Stimulated activated CD4-positive, alpha-beta T cell treated with anti-CD3 and anti-CD28 coated beads, Interleukin-15, amount 100 ng/mL, for 1 hour (primary cell): ENCODE data around the gene ZNF532.
"Not testable (repeated sequence)": the region's sequence is repeated elsewhere in the genome, so short reads cannot be mapped to it uniquely, and the experiment has no call there.

Experiments
- DNase-seq, 2 donors: peaks; one replicate each; pipeline ENCODE4 v3.0.0-alpha.2; 2020; ENCODE audit warnings: low read depth in 1 of 2, low spot score in 1 of 2

The ZNF532 gene

DNA sequence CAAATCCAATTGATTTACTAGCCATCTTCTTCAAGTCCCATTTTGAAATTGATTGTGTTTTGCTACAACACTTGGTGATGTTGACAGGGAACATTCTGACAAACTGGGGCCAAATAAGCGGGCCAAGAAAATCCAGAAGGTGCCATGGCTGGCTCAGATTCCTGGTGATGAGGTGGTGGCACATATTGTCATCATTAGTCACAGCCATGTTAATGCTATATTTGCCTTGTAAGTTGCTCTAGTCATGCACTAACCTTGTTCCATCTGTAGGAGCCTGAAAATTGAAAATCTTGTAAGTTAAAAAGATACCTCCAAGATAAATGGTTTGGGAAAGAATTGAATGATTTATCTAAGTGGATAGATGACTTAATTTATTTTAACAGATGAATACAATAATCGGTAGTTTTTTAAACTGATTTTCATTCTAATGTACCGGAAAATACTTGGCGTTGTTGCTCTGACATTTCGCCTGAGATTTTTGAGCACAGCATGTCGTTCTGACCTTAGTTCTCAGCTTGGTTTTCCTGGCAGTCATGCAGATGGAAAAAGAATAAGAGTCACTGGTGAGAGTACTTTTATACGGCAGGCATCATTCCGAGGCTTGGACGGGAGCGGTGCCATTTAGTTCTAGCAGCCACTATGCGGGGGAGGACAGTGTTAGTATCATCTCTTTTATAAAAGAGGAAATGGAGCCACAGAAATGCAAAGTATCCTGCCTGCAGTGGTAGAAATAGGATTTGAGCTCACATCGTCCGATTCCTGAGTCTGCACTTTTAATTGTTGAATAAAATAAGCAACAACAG is 133.9 kb downstream of the ZNF532 start:
- no peak for DNase-seq

DNA sequence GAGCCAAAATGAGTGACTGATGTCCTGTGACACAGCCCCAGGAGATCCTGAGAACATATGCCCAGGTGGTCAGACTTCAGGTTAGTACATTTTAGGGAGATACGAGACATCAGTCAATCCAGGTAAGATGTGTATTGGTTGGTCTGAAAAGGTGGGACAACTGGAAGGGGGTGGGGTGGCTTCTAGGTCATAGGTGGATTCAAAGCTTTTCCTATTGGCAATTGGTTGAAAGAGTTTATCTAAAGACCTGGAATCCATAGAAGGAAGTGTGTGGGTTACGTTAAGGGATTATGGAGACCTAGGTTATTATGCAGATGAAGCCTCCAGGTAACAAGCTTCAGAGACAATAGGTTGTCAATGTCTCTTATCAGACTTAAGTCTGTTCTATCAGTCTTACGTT is 136.5 kb downstream of the ZNF532 start:
- DNase-seq: no peak

DNA sequence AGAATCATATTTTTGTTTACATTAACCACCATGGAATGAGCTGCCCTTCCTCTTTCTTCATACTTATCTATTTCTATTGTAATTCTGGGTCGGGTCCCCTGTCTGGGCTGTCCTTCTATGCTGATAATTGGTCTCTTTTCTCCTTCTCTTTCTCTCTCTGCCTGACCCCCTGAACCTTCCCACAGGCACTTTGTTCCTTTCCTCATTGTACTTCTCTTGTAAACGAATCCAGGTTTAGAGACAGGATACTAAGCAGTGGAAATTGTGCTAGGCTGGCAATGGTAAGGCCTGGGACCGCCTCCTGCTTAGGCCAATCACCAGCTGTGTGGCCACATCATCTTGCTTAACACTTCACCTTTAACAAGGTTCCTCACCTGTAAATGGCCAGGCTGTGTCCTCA is 137.0 kb downstream of the ZNF532 start:
- no peak for DNase-seq

DNA sequence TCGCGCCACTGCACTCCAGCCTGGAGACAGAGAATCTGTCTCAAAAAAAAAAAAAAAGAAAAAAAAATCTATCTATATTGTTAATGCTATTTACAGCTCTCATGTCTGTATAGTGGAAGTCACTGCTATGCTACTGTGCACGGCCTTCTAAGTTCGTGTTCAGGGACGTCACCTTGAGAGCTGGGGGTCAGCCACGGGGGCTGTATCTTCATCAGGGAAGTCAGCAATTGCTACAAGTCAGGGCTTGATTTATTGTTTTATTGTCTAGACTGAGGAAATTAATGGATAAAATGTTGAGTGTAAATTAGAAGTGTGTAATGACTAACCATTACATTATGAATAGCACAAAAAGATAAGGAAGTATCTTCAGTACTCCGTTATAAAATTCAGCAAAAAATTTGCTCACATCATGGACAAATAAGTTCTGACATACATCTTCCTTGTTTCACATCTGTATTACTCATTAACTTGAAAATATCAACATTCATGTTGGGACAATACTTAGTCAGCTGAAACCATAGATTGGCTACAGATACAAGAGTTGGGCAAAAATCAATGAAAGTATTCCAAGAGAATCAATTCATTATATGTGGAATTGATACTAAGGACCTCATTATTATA is 138.4 kb downstream of the ZNF532 start:
- DNase-seq: no peak

DNA sequence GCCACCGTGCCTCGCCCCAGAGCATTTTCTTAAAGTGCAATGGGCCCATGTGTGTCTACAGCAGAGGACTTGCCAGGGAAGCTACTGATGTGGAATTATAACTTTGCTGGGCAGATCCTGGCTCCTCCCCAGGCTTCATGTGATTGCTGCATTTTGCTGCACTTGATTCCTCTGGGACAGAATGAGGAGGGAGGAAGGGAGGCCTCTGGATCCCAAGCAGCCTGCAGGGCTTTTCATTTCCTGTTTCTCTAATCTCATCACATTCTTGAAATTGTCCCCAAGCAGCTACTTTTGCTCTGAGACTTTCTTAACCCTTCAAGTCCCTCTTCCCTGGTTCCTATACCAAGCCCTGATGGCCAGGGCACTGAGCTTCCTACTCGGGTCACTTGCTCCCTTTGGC is 140.6 kb downstream of the ZNF532 start:
- DNase-seq: no peak

DNA sequence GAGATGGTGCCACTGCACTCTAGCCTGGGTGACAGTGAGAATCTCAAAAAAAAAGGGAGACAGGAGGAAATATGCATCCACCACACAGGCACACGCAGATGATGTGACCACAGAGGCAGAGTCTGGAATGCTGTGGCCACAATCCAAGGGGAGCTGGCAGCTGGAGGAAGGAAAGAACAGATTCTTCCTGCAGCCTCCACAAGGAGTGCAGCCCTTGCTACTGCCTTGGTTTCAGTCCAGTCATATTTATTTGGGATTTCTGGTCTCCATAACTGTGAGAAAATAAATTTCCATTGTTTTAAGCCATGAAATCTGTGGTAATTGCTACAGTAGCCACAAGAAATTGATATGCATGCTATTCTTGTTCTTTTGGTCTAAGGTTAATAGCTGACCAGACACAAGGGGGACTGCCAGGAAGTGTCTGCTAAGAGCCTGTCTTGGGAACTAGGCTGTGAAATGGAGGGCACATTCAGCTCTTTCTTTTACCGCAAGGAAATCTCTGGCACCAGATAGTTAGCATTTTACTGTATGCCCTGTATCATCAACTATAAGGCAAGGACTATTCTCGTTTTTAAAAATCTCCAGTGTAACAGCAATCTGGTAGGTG is 141.9 kb downstream of the ZNF532 start:
- DNase-seq: no peak

DNA sequence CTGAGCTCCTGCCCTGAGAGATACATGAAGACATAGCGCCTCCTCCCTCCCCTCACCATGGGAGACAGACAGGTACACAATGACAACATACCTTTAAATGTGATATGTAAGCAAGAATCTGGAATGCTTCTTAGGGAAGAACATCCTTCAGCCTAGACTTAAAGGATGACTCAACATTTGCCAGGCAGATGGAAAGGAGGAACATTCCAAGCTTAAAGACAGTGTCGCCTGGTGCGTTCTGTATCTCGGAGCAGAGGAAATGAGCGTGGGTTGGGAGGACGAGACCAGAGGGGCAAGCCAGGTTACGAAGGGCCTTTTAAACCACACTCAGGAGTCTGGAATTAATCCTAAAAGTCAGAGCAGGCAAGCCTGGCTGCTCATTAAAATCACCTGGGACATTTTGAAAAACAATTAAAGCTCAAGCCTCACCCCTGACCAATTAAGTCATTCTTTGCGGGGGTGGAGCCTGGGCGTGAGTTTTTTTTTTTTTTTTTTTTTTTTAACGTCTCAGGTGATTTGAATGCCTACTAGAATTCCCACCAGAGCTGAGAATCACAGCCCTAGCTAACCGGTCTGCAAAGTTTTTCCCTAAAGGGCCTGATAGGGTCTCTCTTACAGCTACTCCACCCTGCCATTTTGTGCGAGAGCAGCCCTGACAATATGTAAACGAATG is 143.8 kb downstream of the ZNF532 start:
- DNase-seq: no peak

DNA sequence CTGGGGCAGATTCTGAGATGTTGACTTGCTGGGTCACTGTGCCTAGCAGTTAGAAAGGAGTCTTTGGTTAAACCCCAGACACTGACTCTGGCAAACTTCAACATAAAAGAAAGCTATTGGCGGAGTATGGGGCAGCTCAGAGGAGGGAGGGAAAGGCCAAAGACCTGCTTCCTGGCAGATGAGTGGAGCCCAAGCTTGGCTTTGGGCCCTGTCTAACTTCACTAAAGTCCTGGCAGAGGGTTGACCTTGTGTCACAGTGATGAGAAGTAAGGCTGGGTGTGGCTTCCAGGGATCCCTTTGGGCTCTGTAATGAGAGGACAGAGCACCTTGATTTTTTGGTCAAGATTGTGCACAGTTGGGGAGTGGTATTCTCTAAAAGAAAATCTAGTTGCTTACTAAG is 145.2 kb downstream of the ZNF532 start:
- no peak for DNase-seq

DNA sequence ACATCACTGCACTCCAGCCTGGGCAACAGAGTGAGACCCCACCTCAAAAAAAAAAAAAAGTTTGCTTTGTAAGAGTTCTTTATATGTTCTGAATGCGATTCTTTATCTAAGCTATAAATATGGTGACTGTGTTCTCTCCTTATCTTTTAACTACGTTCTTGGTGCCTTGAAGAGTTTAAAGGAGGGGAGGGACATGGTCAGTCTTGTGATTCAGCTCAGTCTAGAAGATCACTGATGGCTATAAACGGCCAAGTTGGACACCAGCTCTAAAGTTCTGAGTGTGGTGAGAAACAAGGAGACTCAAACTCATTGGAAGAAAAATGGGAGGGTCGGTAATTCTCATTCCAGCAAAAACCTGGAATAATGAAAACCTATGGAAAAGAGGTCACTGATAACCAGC is 146.6 kb downstream of the ZNF532 start:
- DNase-seq: no peak

DNA sequence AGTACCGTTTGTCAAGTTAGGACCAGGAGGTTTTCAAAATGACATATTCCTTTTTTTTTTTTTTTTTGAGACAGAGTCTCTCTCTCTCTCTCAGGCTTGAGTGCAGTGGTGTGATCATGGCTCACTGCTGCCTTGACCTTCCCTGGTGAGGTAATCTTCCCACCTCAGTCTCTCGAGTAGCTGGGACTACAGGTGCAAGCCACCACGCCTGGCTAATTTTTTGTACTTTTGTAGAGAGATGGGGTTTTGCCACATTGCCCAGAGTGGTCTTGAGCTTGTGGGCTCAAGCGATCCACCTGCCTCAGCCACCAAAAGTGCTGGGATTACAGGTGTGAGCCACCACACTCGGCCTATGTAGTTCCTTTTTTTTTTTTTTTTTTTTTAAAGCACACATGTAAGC is 147.1 kb downstream of the ZNF532 start:
- no peak for DNase-seq

DNA sequence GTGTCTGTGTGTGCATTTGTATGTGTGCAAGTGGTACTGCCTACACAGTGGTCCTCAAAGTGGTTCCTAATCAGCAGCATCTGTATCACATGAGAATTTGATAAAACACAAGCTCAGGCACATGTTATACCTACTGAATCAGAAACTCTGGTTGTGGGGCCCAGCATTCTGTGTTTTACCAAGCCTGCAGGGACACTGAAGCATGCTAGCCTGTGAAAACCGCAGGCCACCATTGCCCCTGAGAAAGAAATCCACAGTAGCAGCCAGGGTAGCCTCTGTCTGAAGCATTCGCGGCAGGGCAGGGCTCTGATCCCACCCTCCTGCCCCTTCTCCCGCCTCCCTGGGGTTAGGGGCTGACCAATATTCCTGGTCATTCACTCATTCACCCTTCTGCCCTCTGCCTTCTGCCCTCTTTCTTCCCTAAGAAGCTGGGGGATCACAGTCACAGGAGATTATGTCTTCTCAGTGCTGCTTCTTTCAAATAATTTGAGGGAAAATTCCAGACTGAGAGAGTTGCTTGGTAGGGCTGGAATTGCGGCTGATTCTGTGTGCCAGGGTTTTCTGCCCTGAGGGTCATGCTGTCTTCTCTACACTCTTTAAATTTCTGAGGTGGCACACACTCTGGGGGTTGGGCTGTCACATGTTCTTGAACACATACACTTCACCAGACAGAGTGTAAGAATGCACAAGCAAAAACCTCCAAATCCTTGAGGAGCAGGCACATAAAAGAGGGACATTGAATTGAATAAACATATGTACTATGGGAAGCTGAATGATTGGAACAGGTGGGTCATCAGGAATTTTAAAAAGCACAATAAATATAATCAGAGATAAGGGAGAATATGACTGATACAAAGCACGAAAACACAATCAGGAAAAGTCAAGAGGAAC is 148.4 kb downstream of the ZNF532 start:
- DNase-seq: no peak

DNA sequence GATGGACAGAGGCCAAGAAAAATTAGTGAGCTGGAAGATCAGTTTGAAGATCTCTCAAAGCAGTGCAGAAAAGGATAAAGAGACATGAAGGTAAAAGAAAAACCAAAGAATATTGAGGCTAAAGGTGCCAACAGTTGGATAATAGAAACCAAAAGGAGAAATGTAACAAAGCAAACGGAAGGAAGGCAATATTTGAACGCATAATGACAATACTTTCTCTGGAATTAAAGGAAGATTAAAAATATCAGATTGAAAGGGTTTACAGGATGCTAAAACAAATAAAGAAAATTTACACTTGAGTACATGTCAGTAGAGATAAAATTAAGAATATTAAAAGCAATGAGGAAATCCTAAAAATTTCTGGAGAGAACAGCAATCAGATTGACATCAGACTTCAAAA is 149.1 kb downstream of the ZNF532 start:
- DNase-seq: no peak

DNA sequence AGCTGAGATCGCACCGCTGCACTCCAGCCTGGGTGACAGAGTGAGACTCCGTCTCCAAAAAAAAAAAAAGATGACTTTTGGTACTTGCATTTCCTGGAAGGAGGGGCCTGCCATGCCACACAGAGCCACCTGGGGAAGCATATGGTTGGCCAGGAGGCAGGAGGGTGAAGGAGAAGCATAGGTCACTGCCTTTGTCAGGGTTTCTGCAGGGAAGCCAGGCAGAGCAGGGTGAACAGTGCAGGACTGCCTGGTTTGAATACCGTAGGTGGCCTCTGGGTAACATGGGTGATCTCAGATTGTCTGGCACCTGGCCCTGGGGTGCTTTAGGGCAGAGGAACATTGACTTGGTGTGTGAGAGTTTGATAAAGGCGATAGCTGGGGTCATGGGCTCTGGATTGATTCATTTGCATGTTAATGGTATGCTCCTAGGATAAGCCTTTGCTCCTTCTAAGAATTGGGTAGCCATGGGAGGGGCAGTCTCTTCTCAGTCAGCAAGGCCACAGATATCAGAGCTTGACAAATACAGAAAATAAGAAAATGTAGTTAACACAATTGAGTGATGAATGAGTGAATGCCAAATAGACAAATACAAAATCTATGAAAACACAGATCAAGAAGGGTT is 151.0 kb downstream of the ZNF532 start:
- DNase-seq: no peak

DNA sequence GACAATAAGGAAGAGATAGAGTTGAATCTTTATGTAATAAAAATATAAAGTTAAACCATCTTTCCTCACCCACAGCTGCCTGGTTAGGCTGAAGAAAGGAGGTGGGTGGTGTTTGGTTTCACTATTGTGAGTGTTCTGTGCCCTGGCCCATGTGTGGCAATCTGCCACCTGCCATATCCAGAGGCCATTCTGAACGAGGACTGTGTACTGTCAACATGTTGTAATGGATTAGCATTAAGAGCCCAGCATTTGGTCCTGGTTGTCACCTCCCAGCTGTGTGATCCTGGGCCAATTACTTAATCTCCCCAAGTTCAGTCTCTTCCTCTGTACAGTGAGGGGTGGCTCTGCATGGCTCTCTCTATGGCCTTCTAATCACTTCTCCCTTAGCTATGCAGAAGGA is 156.8 kb downstream of the ZNF532 start:
- no peak for DNase-seq

DNA sequence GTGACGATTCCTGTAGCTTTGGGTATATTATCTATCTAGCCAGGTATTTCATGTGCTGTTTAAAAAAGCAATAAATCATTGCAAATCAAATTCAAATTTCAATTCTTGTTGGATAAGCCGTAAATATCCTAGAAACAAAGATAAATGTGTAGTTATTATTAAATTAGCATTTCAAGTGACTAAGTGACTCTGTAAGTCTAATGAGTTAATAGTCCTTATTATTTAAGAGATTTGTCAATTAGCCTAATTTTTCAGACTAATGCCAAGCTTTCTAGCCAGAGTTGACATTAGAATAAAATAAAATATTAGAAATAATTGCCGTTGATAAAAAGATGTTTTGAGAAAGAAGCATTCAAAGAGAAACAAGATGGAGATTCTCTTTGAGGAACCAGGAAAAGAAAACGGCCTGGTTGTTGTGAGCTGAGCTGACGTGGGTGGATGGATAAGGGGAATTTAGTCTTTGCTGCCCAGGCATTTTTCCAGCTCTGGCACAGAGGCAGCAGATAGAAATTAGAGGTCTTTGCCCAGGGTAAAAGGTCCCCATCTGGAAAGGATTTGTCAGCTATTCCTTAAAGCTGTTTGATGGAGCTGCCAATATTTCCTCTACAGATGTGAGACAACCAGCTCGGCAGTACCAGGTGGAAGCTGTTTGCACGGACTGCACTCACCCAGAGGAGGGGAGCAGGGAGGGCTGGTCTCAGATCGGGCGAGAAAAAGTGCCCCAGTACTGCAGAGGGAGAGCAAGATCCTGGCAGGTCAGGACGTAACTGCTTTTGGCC is 157.7 kb downstream of the ZNF532 start:
- DNase-seq: no peak

DNA sequence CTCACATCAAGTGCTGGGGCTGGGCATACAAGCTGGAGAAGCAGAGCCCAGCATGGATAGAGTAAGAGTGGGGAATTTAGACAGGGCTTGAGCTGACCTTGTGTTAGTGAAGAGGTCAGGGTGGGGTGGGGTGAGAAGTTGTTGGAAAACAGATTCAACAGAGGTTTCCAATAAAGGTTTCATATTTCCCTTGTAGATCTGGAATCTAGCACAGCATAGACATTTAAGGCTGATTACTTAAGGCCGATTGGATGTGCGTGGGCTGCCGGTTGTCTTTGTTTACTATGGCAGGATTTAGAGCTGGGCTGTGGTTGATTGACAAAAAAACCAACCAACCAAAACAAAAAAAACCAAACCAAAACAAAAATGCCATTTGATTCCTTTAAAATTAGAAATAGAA is 160.2 kb downstream of the ZNF532 start:
- DNase-seq: no peak

DNA sequence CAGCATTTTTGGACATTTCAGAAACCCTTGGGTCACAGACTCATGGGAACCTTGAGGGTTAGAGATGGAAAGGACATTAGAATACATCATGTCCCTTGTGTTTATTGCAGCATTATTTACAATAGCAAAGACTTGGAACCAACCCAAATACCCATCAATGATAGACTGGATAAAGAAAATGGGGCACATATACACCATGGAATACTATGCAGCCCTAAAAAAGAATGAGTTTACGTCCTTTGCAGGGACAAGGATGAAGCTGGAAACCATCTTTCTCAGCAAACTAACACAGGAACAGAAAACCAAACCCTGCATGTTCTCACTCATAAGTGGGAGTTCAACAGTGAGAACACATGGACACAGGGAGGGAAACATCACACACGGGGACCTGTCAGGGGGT is 160.9 kb downstream of the ZNF532 start:
- DNase-seq: not testable (repeated sequence)

DNA sequence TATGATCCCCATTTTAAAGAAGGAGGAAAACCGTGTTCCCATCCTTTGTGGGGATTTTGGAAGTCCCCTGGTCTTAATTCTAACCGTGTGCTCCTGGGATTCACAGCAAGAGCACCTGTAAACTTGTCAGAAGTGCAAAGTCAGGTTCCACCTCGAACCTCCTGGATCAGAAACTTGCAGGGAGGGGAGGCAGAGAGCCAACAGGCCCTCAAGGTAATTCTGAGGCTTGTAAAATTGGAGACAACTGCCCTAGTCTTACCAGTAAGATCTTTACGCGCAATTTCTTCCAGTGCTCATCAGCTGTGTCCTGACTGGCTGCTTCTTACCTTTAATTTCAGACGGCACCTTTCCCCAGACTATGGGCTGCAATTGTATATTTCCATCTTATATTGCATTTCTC is 161.7 kb downstream of the ZNF532 start:
- DNase-seq: no peak

DNA sequence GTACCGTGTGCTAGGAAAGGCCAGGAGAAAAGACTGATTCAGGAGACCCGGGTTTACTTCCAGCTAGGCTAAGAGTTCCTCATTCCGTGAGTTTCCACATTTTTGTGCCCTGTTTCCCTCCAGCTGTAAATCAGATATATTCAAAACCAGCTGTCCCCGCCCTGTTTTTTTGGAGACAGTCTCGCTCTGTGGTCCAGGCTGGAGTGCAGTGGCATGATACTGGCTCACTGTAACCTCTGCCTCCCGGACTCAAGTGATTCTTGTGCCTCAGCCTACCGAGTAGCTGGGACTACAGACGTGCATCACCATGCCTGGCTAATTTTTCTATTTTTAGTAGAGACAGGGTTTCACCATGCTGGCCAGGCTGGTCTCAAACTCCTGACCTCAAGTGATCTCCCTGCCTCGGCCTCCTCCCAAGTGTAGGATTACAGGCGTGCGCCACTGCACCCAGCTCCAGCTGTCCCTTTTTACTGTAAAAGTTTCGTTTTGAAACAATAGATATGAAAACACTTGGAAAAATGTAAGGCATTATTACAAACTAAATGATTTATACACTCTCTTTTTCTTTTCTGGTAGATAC is 162.2 kb downstream of the ZNF532 start:
- DNase-seq: no peak
